SU-DHL-6 (cell line): ENCODE data around the gene STARD5.

ENCODE experiments used
- H2AFZ ChIP-seq: fragments of 200-600 bp; sonication (generic); 2 replicates; pipeline ENCODE4 v1.6.1; 2014; ENCODE audit warnings: low read depth, mild to moderate bottlenecking, moderate library complexity, mixed read lengths, antibody characterized with exemption, low read length; ENCODE audit not compliant: severe bottlenecking
- H3F3A ChIP-seq: fragments of 200-600 bp; shearing (Covaris generic); 2 replicates; pipeline ENCODE4 v1.6.0; 2016; ENCODE audit warnings: antibody characterized with exemption, mild to moderate bottlenecking; ENCODE audit not compliant: insufficient read depth
- H3K27ac ChIP-seq: fragments of 200-600 bp; sonication (generic); 2 replicates; pipeline ENCODE4 v1.5.1; 2016; ENCODE audit warnings: low read depth, mild to moderate bottlenecking, low read length, moderate library complexity, mixed read lengths
- H3K27me3 ChIP-seq: fragments of 200-600 bp; sonication (generic), shearing (Covaris generic); 2 replicates; pipeline ENCODE4 v1.6.0; 2014; ENCODE audit warnings: mild to moderate bottlenecking, low read length
- H3K36me3 ChIP-seq: fragments of 200-600 bp; sonication (generic); 2 replicates; pipeline ENCODE4 v1.6.1; 2014; ENCODE audit warnings: mild to moderate bottlenecking, low read length, mixed read lengths
- H3K4me2 ChIP-seq: fragments of 300-600, 200-600 bp; shearing (Covaris generic), sonication (generic); 2 replicates; pipeline ENCODE4 v1.6.0; 2014; ENCODE audit warnings: low read length, low read depth, mild to moderate bottlenecking; ENCODE audit not compliant: poor library complexity, severe bottlenecking
- H3K4me3 ChIP-seq: fragments of 200-600 bp; sonication (generic); 2 replicates; pipeline ENCODE4 v1.5.1; 2014; ENCODE audit warnings: antibody characterized with exemption, low read length, mild to moderate bottlenecking, mixed read lengths; ENCODE audit not compliant: insufficient read depth, poor library complexity, severe bottlenecking
- H3K79me2 ChIP-seq: fragments of 200-600 bp; sonication (generic); 2 replicates; pipeline ENCODE4 v1.6.1; 2014; ENCODE audit warnings: mild to moderate bottlenecking, low read length, moderate library complexity; ENCODE audit not compliant: insufficient read depth
- H3K9ac ChIP-seq: fragments of 200-600 bp; sonication (generic); 2 replicates; pipeline ENCODE4 v1.7.0; 2014; ENCODE audit warnings: mild to moderate bottlenecking, low read length
- H3K9me2 ChIP-seq: fragments of 200-600 bp; sonication (generic); replicated peaks from 2 replicates; pipeline ENCODE4 v1.6.1; 2014; ENCODE audit warnings: low read length; ENCODE audit not compliant: insufficient read depth
- H3K9me3 ChIP-seq: fragments of 200-600 bp; sonication (generic); 2 replicates; pipeline ENCODE4 v1.6.1; 2014; ENCODE audit warnings: low read length, mixed read lengths; ENCODE audit not compliant: insufficient read depth
- H4K20me1 ChIP-seq: fragments of 200-600 bp; sonication (generic); 2 replicates; pipeline ENCODE4 v1.6.1; 2014; ENCODE audit warnings: low read depth, mild to moderate bottlenecking, antibody characterized with exemption, low read length, moderate library complexity, mixed read lengths
- CTCF ChIP-seq: fragments of 200-600 bp; sonication (generic); IDR thresholded peaks from one replicate; pipeline ENCODE4 v1.5.1; 2017; ENCODE audit warnings: antibody characterized with exemption, mild to moderate bottlenecking, low read length, moderate library complexity; ENCODE audit not compliant: insufficient read depth, poor library complexity, severe bottlenecking
- EZH2phosphoT487 ChIP-seq: fragments of 200-600 bp; sonication (generic), shearing (Covaris generic); conservative IDR thresholded peaks from 2 replicates; pipeline ENCODE4 v1.6.1; 2018; ENCODE audit warnings: mild to moderate bottlenecking, antibody characterized with exemption, low read length, moderate library complexity, mixed read lengths

Gene STARD5

GRCh38 chr15:81363718-81364500 is 40.0 kb upstream of the STARD5 start:
- Histone ChIP-seq H3K9me3 (no peaks in the 10 kb centered on the region), H3K27ac (no peak overlapping the region), H3K4me2 (no peak overlapping the region), H4K20me1 (no peaks in the 10 kb centered on the region), H3K9ac (no peak overlapping the region), H3F3A (no peaks in the 10 kb centered on the region), H2AFZ (no peak overlapping the region), H3K79me2 (no peaks in the 10 kb centered on the region), H3K27me3 (no peaks in the 10 kb centered on the region), H3K4me3 (no peak overlapping the region), H3K36me3 (no peaks in the 10 kb centered on the region), H3K9me2 (no peaks in the 10 kb centered on the region)
- TF ChIP-seq EZH2phosphoT487 (no peak), CTCF (no peak)

GRCh38 chr15:81363276-81363675 is 39.3 kb upstream of the STARD5 start:
- H3K27me3 ChIP-seq: no peaks in the 10 kb centered on the region
- H3K36me3 ChIP-seq: no peaks in the 10 kb centered on the region
- no peak overlapping the region for H3K4me3 ChIP-seq
- no peak overlapping the region for H3K4me2 ChIP-seq
- H3F3A ChIP-seq: no peaks in the 10 kb centered on the region
- no peak overlapping the region for H3K9ac ChIP-seq
- H2AFZ ChIP-seq: no peak overlapping the region
- H3K27ac ChIP-seq: no peak overlapping the region
- H3K9me2 ChIP-seq: no peaks in the 10 kb centered on the region
- TF ChIP-seq EZH2phosphoT487: no peak
- TF ChIP-seq CTCF: no peak
- no peaks in the 10 kb centered on the region for H3K9me3 ChIP-seq
- no peaks in the 10 kb centered on the region for H4K20me1 ChIP-seq
- H3K79me2 ChIP-seq: no peaks in the 10 kb centered on the region

- TF ChIP-seq CTCF: no peak
- TF ChIP-seq EZH2phosphoT487: no peak
- Histone ChIP-seq H3K36me3 (no peaks in the 10 kb centered on the region), H3K4me2 (no peak overlapping the region), H3K9me2 (no peaks in the 10 kb centered on the region), H3K9me3 (no peaks in the 10 kb centered on the region), H3K9ac (no peak overlapping the region), H4K20me1 (no peaks in the 10 kb centered on the region), H3F3A (no peaks in the 10 kb centered on the region), H3K27me3 (no peaks in the 10 kb centered on the region), H2AFZ (no peak overlapping the region), H3K27ac (no peak overlapping the region), H3K79me2 (no peaks in the 10 kb centered on the region), H3K4me3 (no peak overlapping the region)
These were observed 38.8 kb upstream of the STARD5 start for GRCh38 chr15:81362790-81363189.
